Mucosa of rectum (tissue), 2 donors: ENCODE measurements around the gene RFLNA.
"Not testable (repeated sequence)": the region's sequence is repeated elsewhere in the genome, so short reads cannot be mapped to it uniquely, and the experiment has no call there.

ENCODE experiments used
- H3K27ac ChIP-seq, 2 donors: one replicate each; pipeline ENCODE4 v1.7.0; 2013; ENCODE audit warnings: inconsistent platforms in 2 of 2, low read depth in 2 of 2, low read length in 2 of 2
- H3K27me3 ChIP-seq, 2 donors: one replicate each; pipeline ENCODE4 v1.7.0; 2013; ENCODE audit warnings: low read length in 2 of 2; ENCODE audit not compliant: control insufficient read depth in 2 of 2, insufficient read depth in 2 of 2
- H3K36me3 ChIP-seq, 2 donors: one replicate each; pipeline ENCODE4 v1.7.0; 2013; ENCODE audit warnings: low read length in 2 of 2; ENCODE audit not compliant: control insufficient read depth in 2 of 2, insufficient read depth in 2 of 2
- H3K4me1 ChIP-seq, 2 donors: one replicate each; pipeline ENCODE4 v1.7.0; 2013; ENCODE audit warnings: low read length in 2 of 2, mild to moderate bottlenecking in 1 of 2; ENCODE audit not compliant: control insufficient read depth in 2 of 2, insufficient read depth in 2 of 2
- H3K4me3 ChIP-seq, 2 donors: one replicate each; pipeline ENCODE4 v1.7.0; 2013; ENCODE audit warnings: low read length in 2 of 2
- H3K9ac ChIP-seq, 2 donors: one replicate each; pipeline ENCODE4 v1.7.0; 2013; ENCODE audit warnings: low read length in 2 of 2, low read depth in 1 of 2, mild to moderate bottlenecking in 1 of 2
- H3K9me3 ChIP-seq, 2 donors: one replicate each; pipeline ENCODE4 v1.7.0; 2013; ENCODE audit warnings: low read length in 2 of 2; ENCODE audit not compliant: control insufficient read depth in 2 of 2
- donor health status: healthy.
- donor health status: Normal muscosa, but diverticular disease.

The RFLNA gene

DNA sequence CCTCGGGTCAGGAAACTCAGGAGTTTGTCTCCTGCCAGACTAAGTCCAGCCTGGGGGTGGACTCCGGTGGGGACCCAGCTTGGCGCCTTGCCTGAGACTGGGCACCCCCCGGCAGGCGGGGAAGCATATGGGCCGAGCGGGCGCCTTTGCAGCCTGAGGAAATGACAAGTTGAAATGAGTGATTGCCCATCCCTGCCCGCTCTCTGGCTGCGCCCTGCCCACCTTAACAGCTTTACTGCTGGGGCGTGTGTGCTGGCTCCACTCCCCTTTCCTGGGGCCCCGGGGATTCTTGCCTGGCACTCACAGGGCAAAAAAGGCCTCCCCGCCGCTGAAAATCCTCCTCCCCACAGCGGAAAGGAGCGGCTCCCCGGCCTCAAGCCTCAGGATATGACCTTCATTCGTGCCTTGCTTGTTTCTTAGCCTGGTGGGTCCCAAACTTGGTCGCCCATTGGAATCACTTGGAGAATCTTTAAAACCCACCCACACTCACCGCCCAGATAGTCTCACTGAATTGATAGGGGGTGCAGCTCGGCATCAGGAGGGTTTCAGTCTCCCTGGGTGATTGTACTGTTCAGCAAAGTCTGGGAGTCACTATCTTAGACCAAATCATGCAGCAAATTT is 1.5 kb downstream of the RFLNA start:
- Histone ChIP-seq H3K36me3 (peaks cover 4 to 5% of the 10 kb centered on the region in 2 donors), H3K9me3 (no peaks in the 10 kb centered on the region), H3K9ac (peak overlapping the region; percentile 71 to 81), H3K27ac (peak overlapping the region; percentile 82 to 94), H3K4me1 (peaks cover 2 to 28% of the 10 kb centered on the region in 2 donors), H3K27me3 (peaks cover 0 to 3% of the 10 kb centered on the region in 2 donors), H3K4me3 (peak overlapping the region; percentile 76 to 81)

DNA sequence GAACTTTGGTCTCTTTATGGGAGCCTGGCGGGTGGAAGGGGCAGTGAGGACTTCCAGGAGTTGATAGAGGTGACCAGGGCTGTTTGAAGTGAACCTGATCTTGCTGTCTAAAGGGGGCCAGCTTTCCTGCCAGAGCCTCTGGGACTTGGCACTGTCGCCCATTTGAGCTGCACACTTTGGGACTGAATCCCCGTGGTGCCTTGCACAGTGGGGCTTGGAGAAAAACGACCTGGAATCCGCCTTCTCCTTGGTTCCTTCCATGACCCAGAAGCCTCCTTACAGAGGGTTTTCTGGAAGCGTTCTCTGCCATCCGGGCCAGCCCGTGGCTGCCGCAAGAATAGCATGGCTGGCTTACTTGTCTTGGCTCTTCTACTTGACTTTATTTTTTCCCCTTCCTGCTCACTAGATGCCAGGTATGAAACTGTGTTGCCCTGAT is 2.0 kb downstream of the RFLNA start:
- H3K9me3 ChIP-seq, result no peaks in the 10 kb centered on the region
- H3K27me3 ChIP-seq, result peaks cover 0 to 3% of the 10 kb centered on the region in 2 donors
- peak overlapping the region; percentile 82 to 94 for H3K27ac ChIP-seq
- peak overlapping the region; percentile 71 to 81 for H3K9ac ChIP-seq
- H3K36me3 ChIP-seq, result peaks cover 5 to 7% of the 10 kb centered on the region in 2 donors
- peak overlapping the region; percentile 76 to 81 for H3K4me3 ChIP-seq
- H3K4me1 ChIP-seq, result peaks cover 2 to 28% of the 10 kb centered on the region in 2 donors

DNA sequence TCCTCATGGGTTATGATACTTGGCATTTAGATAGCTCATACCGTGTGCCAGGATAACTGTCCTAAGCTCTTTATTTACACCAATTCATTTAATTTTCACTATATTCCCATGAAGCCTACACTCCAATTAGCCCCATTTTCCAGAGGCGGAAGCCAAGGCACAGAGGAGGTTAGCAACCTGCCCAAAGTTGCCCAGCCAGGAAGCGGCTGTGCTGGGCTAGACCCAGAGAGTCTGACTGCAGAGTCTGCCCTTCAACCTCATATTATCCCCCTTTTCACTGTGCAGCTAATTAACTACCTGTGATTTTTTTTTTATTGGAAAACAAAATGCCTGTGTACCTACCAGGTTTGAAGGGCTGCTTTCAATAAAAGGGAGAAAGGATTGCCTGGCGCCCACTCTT is 2.5 kb downstream of the RFLNA start:
- peak overlapping the region; percentile 82 to 94 for H3K27ac ChIP-seq

DNA sequence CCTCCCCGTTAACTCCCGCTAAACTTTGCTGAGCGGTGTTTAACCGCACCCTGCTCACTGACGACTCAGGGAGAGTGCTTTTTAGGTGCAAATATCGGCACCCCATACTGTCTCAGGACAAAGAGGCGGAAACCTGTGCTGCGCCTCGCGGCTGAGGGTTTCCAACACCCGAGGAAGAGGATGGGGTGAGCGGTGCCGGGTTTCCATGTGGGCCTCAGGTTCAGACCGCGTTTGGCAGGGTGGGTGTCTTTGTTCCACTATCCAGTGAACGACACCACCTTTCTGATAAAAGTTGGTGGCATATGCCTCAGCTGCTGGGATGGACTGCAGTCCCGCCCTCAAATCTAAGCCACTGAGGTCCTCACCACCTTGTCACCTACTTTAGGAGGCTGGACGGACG is 3.0 kb downstream of the RFLNA start:
- Histone ChIP-seq H3K27me3 (peaks cover 0 to 3% of the 10 kb centered on the region in 2 donors), H3K9me3 (no peaks in the 10 kb centered on the region), H3K36me3 (peaks cover 7% of the 10 kb centered on the region in 2 donors), H3K27ac (no peak overlapping the region), H3K9ac (peak overlapping the region in 1 of 2 donors; percentile 81), H3K4me3 (no peak overlapping the region), H3K4me1 (peaks cover 2 to 28% of the 10 kb centered on the region in 2 donors)

More for the DNA sequence above, 2.5 kb downstream of the RFLNA start:
- Histone ChIP-seq H3K9ac (peak overlapping the region; percentile 71 to 81), H3K4me1 (peaks cover 2 to 28% of the 10 kb centered on the region in 2 donors), H3K4me3 (peak overlapping the region; percentile 76 to 81), H3K36me3 (peaks cover 7% of the 10 kb centered on the region in 2 donors), H3K27me3 (peaks cover 0 to 3% of the 10 kb centered on the region in 2 donors), H3K9me3 (no peaks in the 10 kb centered on the region)

DNA sequence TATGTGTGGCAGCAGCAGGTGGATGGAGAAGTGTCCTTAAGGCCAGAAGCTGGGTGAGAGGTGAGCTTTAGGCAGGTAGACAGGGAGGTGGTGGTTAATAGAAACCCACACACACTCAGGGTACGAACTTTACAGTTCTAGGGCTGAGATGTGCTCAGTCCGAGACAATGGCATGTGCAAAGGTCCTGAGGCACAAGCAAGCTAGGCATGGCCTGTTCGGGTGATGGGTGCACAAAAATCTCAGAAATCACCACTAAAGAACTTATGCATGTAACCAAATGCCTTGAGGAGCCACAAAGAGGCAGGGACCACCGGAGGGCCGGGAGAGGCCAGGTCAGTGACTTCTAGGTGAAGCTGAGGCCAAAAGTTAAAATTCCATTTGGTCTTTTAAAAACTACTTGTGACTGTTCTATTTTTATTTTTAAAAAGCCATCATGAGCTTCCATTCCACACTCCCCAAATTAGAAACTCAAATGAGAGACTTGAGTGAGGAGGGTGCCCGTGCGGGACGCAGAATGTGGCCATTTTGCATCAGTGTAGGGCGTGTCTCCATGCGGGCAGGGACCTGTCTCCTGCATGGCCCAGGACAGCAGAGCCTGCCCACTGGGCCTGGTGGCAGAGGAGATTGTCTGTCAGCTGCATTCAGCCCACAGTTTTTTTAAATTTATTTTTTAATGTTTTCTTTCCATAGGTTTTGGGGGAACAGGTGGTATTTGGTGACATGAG is 4.0 kb downstream of the RFLNA start:
- no peak overlapping the region for H3K27ac ChIP-seq
- H3K4me3 ChIP-seq, result no peak overlapping the region
- H3K9me3 ChIP-seq, result no peaks in the 10 kb centered on the region
- peaks cover 0 to 3% of the 10 kb centered on the region in 2 donors for H3K27me3 ChIP-seq
- H3K9ac ChIP-seq, result no peak overlapping the region
- H3K36me3 ChIP-seq, result peaks cover 7% of the 10 kb centered on the region in 2 donors
- H3K4me1 ChIP-seq, result peaks cover 2 to 21% of the 10 kb centered on the region in 2 donors

DNA sequence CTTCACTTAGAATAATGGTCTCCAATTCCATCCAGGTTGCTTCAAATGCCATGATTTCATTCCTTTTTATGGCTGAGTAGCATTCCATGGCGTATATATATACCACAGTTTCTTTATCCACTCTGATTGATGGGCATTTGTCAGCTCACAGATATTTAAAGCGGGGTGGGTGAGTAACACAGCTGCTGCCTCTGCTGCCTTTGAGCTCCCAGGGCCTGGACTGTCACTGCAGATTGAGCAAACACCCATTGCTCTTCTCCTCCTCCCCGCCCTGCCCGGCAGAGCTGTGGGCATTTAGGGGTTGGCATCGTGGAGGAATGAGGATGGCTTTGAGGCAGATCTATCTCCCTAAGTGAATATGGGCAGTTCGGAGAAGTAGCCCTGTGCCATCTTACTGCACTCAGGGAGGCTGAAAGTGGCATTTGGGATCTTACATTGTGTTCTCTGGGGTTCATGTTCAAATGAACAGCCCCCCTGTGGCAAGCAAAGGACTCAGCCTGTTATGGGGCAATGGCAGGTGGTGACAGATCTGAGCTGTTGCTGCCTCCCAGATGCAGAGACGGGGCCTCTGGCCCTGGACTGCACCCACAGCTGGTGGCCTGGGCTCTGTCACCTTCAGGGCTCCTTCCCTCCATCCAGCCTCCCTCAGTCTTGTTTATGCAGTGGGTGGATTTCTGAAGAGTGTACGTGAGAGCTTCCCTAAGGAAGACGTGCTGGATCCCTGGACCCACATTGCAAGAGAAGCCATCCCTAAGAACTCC is 4.9 kb downstream of the RFLNA start:
- Histone ChIP-seq H3K4me3 (no peak overlapping the region), H3K9ac (no peak overlapping the region), H3K36me3 (peaks cover 7% of the 10 kb centered on the region in 2 donors)

DNA sequence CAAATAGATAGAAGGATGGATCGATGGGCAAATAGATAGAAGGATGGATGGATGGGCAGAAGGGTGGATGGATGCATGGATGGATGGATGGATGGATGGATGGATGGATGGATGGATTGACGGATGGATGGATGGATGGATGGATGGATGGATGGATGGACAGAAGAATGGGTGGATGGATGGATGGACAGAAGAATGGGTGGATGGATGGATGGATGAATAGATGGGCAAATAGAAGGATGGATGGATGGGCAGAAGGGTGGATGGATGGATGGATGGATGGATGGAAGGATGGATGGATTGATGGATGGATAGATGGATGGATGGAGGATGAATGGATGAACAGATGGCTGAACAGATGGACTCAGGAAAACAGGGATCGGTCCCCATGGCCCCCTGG is 5.8 kb downstream of the RFLNA start:
- not testable (repeated sequence) for H3K4me3 ChIP-seq, H3K9me3 ChIP-seq, H3K36me3 ChIP-seq, H3K27ac ChIP-seq, H3K9ac ChIP-seq, H3K27me3 ChIP-seq
- peaks cover 0 to 11% of the 10 kb centered on the region in 2 donors for H3K4me1 ChIP-seq

More for the DNA sequence above, 4.9 kb downstream of the RFLNA start:
- Histone ChIP-seq H3K27ac (no peak overlapping the region), H3K27me3 (peaks cover 0 to 3% of the 10 kb centered on the region in 2 donors), H3K4me1 (peaks cover 0 to 12% of the 10 kb centered on the region in 2 donors), H3K9me3 (no peaks in the 10 kb centered on the region)

DNA sequence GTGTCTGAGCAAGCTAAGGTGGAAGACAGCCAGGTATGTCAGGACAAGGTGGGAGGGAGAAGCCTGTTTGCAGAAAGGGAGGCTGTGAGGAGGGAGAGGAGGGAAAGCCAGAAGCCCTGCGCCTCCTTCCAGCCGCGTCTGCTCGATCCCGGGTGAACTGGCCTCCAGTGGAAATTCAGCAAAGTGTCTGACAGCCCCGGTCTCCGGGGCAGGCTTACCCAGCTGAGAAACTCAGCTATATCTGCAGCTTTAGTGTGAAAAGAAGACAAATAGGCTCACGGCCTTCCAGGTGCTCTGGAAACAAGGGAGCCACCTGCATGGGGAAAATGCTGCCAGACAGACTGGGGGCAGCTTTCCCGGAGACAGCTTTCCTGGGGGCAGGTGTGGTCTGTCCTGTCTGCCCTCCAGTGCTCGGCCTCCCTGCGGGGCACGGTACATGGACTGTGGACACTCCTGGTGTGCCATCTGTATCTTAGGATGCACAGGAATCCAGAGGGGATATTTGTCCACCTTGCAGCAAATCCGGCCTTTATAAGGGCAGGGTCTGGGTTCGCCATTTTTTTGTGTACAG is 6.3 kb downstream of the RFLNA start:
- no peak overlapping the region for H3K27ac ChIP-seq
- H3K36me3 ChIP-seq, result peaks cover 7% of the 10 kb centered on the region in 2 donors
- H3K4me1 ChIP-seq, result peaks cover 0 to 11% of the 10 kb centered on the region in 2 donors
- no peak overlapping the region for H3K9ac ChIP-seq
- H3K9me3 ChIP-seq, result no peaks in the 10 kb centered on the region
- peaks cover 0 to 3% of the 10 kb centered on the region in 2 donors for H3K27me3 ChIP-seq
- no peak overlapping the region for H3K4me3 ChIP-seq

DNA sequence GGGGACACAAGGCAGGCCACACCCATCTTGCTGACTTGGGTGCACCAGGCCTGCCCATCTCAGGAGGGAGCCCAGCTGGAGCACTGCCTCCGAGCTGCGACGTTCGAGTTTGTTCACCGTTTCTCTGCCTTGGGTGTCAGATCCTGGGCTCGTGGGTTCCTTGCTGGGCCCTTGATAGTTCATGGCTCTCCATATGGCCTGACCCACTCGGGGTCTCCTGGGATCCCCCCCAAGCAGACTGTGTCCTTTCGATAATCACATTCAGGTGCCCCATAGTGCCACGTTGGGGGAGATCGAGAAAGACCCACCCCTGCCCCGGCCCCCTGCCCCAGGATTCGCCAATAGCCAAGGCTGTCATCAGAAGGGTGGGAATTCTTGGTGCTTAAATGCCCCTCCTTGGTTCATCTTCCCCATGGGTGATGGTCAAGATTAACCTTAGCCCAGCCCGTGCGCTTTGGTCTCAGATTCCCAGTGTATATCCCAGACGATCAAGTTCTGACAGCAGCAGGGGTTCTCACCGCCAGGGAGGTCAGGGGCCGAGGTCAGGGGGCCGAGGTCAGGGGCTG is 7.4 kb downstream of the RFLNA start:
- Histone ChIP-seq H3K9me3 (no peaks in the 10 kb centered on the region), H3K27ac (no peak overlapping the region), H3K4me1 (peaks cover 0 to 8% of the 10 kb centered on the region in 2 donors), H3K36me3 (peaks cover 7 to 9% of the 10 kb centered on the region in 2 donors), H3K4me3 (no peak overlapping the region), H3K9ac (no peak overlapping the region), H3K27me3 (no peaks in the 10 kb centered on the region)
